HepG2 (cell line): Measurements from ENCODE around the gene ARL10. TPM values are rescaled to one million over a fixed set of nuclear protein-coding genes. Genes with fewer than 3 reads are reported as not detected.

Source experiments
- ELF3 ChIP-seq: IDR thresholded peaks from 2 replicates; pipeline ENCODE4 v1.6.1; 2016; ENCODE audit warnings: missing genetic modification reagents, missing compliant biosample characterization
- GRHL1 ChIP-seq: sonication (generic); formaldehyde crosslinking; conservative IDR thresholded peaks from 2 replicates; pipeline ENCODE4 v1.8.0; 2022; ENCODE audit warnings: missing genetic modification reagents
- IRX3 ChIP-seq: sonication (generic); formaldehyde crosslinking; IDR thresholded peaks from 2 replicates; pipeline ENCODE4 v1.8.1; 2023; ENCODE audit warnings: mild to moderate bottlenecking, low read depth, missing genetic modification reagents, borderline replicate concordance
- KIAA2018 ChIP-seq: sonication (generic); formaldehyde crosslinking; IDR thresholded peaks from 2 replicates; pipeline ENCODE4 v1.5.0; 2020; ENCODE audit warnings: mild to moderate bottlenecking, missing genetic modification reagents, borderline replicate concordance
- PRMT3 ChIP-seq: sonication (generic); formaldehyde crosslinking; IDR thresholded peaks from 2 replicates; pipeline ENCODE4 v1.8.1; 2022; ENCODE audit warnings: low read depth, mild to moderate bottlenecking, moderate library complexity, missing genetic modification reagents, borderline replicate concordance
- TBX2 ChIP-seq: sonication (generic); formaldehyde crosslinking; IDR thresholded peaks from 2 replicates; pipeline ENCODE4 v1.5.0; 2020; ENCODE audit warnings: missing genetic modification reagents, mild to moderate bottlenecking, borderline replicate concordance
- TIGD3 ChIP-seq: sonication (generic); formaldehyde crosslinking; IDR thresholded peaks from 2 replicates; pipeline ENCODE4 v1.5.1; 2020; ENCODE audit warnings: mild to moderate bottlenecking, missing genetic modification reagents, borderline replicate concordance
- ZFP1 ChIP-seq: IDR thresholded peaks from 2 replicates; pipeline ENCODE4 v1.6.1; 2016
- ZNF121 ChIP-seq: sonication (generic); formaldehyde crosslinking; IDR thresholded peaks from 2 replicates; pipeline ENCODE4 v1.5.0; 2020; ENCODE audit warnings: mild to moderate bottlenecking, missing genetic modification reagents
- ZNF530 ChIP-seq: sonication (generic); formaldehyde crosslinking; IDR thresholded peaks from 2 replicates; pipeline ENCODE4 v1.5.0; 2020; ENCODE audit warnings: low read depth, mild to moderate bottlenecking, missing genetic modification reagents
- ZNF670 ChIP-seq: sonication (generic); formaldehyde crosslinking; IDR thresholded peaks from 2 replicates; pipeline ENCODE4 v1.8.0; 2022; ENCODE audit warnings: mild to moderate bottlenecking, missing genetic modification reagents, borderline replicate concordance
- polyA plus RNA-seq, 8 experiments: library from polyadenylated mRNA; depleted of rRNA in 3 of 8; stranded (reverse) in 7 of 8; unstranded in 1 of 8; fragments of >200 nt; fragmentation: Illumina TruSeq in 4 of 8; extraction: Trizol in 4 of 8; gene quantifications; 2 replicates each; pipeline versions ENCODE4 v1.2.1 to v1.2.3, GENCODE V29; 2011 to 2016; ENCODE audit warnings: low read depth in 4 of 8, missing spikeins in 1 of 8, mixed read lengths in 1 of 8; ENCODE audit not compliant: insufficient read depth in 1 of 8
- total RNA-seq, 5 experiments: library from RNA; depleted of rRNA; stranded (reverse); fragments of >200 nt; fragmentation: Illumina TruSeq; extraction: Trizol; gene quantifications; 2 replicates each; pipeline ENCODE4 v1.2.3, GENCODE V29; 2016; ENCODE audit warnings: low read depth in 1 of 5
- TF ChIP-seq, protein P1 (sequence below): sonication (generic); formaldehyde crosslinking; IDR thresholded peaks from 2 replicates; pipeline ENCODE4 v1.5.0; 2020; ENCODE audit warnings: missing genetic modification reagents
- TF ChIP-seq, protein P2 (sequence below): sonication (generic); formaldehyde crosslinking; IDR thresholded peaks from 2 replicates; pipeline ENCODE4 v1.8.0; 2022; ENCODE audit warnings: missing genetic modification reagents, mild to moderate bottlenecking, inconsistent platforms, borderline replicate concordance

Gene ARL10
- total and polyA plus RNA-seq, 2 of the 13 experiments (the other 11 are each of a cell fraction or from before 2014, with no cell fraction given) = 0.18 to 0.50 TPM

- TF ChIP-seq, protein P1, sequence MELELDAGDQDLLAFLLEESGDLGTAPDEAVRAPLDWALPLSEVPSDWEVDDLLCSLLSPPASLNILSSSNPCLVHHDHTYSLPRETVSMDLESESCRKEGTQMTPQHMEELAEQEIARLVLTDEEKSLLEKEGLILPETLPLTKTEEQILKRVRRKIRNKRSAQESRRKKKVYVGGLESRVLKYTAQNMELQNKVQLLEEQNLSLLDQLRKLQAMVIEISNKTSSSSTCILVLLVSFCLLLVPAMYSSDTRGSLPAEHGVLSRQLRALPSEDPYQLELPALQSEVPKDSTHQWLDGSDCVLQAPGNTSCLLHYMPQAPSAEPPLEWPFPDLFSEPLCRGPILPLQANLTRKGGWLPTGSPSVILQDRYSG (CRISPR knock-in tag) = no peak
- no peak for TF ChIP-seq ZNF530
- 0 out of 2 replicates have a peak, but pooled peaks have one; percentile 33 for TF ChIP-seq IRX3 (CRISPR knock-in tag)
- no peak for TF ChIP-seq KIAA2018 (CRISPR knock-in tag)
- TF ChIP-seq ZNF670 = no peak
- peak; percentile 38; the same call in 1 of the 2 replicates for TF ChIP-seq TBX2 (CRISPR knock-in tag)
- no peak for TF ChIP-seq GRHL1
- TF ChIP-seq ELF3 (CRISPR knock-in tag) = peak; percentile 75
- TF ChIP-seq ZFP1 (CRISPR knock-in tag) = no peak
- TF ChIP-seq ZNF121 = 0 out of 2 replicates have a peak, but pooled peaks have one; percentile 46
- TF ChIP-seq, protein P2, sequence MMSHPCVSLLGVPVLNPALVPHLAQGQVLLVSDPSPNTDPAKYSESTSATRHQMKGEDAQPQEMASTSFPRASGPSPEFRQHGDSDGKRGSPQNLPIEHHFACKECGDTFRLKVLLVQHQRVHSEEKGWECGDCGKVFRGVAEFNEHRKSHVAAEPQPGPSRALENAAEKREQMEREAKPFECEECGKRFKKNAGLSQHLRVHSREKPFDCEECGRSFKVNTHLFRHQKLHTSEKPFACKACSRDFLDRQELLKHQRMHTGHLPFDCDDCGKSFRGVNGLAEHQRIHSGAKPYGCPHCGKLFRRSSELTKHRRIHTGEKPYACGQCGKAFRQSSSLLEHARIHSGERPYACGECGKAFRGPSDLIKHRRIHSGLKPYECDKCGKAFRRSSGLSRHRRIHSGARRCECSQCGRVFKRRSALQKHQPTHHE = no peak
- peak; percentile 25; the same call in 1 of the 2 replicates for TF ChIP-seq PRMT3 (CRISPR knock-in tag)
- TF ChIP-seq TIGD3 (CRISPR knock-in tag) = no peak
Measured at GRCh38 chr5:176415952-176416924, 51.0 kb downstream of the ARL10 start, which contains the start of gene CLTB (continued).
